KG1 (cell line): ENCODE measurements around the gene RELN.

ENCODE experiments used
- DNase-seq: peaks from one replicate; lab custom pipeline; 2025; lab: John Stamatoyannopoulos, UW

RELN gene

DNA sequence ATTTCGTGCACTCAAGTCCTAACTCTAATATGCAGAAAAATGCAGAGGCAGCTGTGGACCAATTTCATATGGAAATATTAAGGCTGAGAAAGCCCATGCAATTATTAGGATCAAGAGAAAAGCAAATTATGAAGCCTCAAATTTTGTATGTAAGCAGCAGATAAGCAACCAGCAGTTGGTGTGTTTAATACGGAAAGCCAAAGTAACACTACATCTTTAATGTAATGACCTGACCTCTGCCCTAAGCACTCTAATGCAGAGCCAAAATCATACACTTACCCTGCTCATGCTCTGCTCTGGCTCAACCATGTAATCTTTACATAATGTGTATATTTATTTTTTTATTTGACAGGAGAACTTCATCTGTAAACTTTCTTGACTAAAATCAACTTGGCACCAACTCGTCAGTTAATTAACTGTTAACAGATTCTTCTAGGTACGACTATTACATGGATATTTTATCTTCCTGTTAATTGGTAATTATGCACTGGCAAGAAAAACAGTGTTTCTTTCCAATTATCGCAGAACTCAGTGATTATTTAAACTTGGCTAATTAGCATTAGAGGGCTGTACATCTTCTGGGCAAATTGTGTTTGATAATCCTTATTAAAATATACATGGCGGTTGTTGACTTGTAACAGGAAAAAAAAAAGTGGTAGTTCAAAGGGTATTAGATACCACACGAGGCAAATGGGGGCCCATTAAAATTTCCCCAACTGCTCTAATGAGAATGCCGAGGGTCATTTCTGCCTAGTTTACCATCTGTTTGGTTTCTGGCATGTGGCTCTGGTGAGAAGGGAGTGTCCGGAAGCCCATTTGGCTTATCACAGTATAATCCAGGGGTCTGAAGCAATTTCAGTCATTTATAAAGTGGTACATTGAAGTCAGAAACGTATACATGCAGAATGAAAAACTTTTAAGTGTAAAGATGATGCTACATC, 94.5 kb downstream of the RELN start:
- DNase-seq: no peak

DNA sequence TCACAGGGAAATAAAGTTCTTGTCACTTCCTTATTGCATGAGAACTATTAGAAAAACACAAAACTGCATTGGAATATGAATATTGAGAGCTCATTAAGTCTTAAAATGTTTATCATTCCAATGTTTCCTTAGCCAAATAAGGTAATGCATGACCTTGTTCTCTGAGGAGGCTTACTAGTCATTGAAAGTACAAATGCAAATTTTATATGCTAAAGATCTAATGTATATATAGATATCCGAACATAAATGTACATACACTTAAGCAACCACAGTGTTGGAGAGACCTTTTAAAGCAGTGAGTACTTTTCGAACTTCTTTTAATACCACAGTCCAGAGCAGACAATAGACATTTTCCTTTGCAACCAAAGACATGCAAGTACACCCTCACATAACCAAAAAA, 96.1 kb downstream of the RELN start:
- DNase-seq: no peak

DNA sequence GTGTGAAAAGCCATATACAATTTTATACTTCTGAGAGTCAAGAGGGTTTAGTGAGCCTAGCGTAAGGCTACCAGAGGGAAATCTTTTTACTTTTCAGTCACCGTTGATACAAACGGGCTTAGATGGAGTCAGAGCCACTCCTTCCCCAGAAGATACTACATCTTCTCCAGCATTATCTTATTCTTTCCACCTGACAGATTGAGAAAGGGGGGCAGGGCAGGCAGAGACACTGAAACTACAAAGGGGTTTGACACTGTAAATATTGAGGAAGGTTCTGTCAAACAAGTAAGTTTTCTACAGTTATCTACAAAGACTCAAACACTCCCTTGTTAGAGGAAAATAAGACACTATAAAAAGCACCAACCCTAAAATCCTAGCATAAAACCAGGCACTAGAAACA, 100.0 kb downstream of the RELN start:
- DNase-seq: no peak

DNA sequence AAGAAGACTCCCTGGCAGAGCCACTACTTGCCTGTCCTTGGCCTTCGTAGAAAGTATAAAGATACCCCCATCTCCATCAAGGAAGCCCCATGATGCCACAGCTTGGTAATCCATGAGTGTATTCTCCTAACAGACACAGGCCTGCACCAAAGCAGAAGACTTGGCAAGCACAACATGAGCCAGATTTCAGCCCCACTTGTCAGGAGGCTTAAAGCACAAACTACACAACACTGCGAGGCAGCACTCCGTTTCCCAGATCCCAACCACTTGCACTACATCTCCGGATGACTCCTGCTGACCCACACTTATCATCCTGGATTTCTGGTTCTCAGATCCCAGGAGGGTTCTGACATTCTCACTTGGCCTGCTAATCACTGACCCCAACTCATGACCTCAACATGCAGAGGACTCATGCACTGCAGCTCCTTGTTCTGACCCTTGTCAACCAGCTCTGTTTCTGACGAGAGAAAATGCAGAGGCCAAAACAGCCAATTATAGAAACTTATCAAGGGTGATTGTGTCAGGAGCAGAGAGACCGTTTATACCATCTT, 100.8 kb downstream of the RELN start:
- DNase-seq: no peak

DNA sequence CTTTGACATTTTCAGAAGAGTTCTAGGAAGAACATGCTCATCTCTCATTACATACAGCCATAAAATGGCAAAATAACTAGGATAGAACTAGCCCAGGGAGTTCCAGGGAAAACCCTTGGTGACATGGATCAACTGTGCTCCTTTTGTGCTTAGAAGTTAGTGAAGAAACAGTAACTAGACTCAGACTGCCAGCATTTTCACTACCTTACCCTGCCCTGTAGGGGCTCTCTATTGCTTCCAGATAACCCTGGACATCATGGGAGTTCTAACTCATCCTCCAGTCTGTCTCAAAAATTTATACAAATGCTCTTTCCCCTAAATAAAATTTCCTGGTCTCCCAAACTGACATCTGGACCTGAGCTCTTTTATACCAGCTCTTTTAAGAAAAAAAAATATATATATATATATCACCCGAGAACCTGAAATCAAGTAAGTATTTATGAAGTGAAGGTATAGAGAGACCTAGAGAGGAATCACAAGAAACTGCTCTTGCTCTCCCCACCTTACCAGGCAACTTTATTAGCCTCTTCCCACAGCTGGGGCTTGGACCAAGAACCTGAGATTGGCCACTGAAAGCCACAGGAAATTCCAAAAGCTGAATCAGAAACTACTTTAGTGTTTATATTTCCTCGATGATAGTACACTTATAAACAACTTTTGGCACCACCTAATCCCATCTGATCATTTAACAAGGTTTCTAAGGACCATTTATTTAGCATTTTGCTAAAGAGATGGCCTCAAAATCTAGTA, 101.4 kb downstream of the RELN start:
- no peak for DNase-seq

DNA sequence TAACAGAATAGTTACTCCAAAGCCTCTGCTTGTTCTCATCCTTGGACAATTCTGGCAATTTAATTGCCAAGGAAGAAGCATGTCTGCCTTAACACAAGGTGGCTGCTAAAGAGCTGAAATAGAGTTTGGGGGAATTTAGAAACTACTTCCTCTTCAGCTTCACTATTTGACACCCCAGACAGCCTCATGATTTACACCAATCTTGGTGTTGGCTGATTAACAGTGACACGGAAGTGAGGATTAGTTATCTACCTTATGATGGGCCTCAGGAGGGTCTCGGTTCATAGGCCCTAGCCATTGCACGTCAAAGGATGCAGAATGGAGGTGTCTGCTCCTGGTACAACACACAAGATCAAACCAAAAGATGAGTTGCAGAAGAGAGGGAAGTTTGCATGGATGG, 102.4 kb downstream of the RELN start:
- no peak for DNase-seq

DNA sequence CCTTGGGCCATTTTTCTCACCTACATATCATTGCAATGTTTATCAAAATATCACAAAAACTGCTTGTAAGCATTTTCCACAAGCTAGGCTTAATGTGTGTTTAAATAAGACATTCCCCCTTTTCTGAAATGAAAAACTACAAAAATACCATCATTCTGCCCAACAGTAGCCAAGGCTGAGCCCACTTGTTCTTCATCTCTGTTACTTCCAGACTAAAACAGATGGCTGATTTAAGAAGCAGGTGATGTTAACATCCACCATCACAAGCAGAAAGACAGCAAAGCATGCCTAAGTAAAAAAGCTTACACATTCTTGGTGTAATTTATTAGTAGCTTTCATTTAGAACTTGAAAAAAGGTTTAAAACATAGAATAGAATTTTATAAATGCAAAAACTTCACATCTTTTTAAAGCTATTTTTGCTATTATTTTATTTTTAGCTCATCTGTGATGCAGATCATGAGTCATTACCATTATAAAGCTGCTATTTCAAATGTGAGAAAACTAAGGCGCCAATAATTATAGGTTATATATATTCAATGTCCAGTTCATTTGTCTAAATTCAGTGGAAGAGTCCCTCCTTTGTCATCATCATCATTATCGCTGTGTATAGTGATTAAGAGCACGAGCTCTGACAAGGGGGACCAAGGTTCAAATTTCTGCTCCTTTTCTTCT, 109.4 kb downstream of the RELN start:
- DNase-seq: no peak

DNA sequence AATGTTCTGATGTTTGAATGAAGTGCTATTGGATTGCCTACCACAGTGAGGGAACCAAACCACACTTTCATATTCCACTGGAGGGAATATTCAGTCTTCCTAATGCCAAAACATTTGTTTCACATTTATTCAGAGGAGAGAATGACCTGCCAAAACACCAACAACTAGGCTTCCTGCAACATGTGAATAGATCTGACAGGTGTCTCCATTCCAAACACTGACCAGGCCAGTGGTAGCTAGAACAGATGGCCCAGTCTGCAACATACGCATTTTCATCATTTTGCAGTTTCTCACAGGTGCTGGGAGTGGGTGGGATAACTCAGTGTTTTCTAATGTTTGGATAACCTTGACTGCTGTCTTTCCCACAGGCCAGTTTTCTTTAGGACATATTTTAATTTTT, 110.0 kb downstream of the RELN start:
- no peak for DNase-seq

DNA sequence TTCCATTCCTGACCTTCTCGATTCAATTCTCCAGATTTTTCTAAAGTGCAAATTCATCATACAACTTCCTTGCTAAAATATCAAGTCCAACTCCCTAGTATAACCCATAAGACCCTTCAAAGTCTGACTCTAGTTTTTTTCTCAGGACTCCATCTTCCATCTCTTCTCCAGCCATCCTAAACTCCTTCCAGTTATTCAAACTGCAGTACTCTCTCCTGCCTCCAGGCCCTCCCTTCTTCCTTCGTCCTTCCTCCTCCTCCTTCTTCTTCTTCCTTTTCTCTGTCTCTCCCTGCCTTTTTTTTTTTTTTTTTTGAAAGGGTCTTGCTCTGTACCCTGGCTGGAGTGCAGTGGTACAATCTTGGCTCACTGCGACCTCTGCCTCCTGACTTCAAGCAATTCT, 111.9 kb downstream of the RELN start:
- DNase-seq: no peak

DNA sequence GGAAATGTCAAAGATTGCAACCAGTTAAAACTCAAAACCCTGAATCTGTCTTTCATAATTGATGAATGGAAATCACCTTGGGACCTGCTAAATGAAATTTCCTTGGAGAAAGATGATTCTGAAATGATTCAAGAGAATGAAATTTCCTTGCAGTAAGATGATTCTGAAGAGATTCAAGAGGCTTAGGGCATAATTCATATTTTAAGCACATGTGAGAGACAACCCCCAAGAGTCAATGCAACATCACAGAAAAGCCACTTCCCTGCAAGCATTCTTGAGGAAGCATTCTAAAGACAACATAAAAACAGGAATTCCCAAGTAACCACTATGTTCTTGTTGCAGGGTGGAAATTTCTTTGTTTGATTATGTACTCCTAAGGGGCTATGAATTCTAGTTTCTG, 113.7 kb downstream of the RELN start:
- DNase-seq: no peak

DNA sequence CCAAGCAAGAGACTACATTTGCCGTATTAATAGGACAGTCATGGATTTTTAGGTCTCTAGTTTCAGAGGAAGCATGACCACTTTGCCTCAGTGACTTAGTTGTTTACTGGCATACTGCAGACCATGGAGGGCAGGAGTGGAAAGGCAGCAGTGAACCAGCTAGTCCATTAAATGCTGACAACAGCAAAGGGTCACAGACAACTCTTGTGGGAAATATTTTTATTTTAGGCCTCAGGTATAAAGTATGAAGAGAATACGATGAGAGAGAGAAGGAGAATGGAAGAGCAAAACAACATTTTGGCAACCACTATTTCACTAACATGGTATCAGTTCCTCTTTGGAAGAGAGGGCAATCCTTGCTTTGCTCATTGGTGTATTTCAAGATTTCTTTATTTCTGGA, 118.0 kb downstream of the RELN start:
- DNase-seq: no peak

DNA sequence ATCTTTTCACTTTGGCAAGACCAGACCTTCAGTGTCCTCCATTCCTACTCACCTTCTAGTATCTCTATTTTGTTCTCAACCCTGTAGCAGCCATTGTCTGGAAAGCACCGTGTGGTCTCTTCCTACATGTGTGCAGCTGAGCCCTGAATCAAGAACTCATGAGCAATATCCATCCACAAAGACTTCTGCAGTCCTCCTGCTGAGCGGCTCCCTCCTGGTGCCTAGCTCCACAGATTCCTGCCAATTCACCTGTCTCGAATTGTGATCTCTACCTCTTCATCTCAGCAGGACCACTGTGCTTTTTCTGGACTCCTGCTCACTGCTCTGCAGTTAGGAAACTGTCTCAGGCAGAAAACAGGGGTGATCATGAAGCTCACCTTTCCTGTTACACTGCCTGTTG, 118.8 kb downstream of the RELN start:
- no peak for DNase-seq

DNA sequence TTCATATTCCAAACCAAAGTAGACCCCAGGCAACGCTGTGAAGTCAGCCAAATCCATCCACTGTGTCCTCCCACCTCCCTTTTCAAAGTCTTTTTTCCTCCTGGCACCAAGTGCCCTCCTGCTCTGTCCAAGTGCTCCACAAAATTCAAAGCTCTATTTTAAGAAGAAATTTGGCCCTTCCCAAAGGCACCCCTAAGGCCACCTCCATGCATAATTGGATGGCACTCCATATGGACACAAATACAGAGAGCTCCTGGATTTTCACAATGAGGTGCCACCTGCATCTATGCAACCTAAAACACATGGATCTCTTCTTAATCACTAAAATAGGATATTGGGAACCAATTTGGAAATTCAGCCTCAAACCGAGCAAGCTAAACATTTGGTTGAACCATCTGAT, 121.6 kb downstream of the RELN start:
- no peak for DNase-seq

DNA sequence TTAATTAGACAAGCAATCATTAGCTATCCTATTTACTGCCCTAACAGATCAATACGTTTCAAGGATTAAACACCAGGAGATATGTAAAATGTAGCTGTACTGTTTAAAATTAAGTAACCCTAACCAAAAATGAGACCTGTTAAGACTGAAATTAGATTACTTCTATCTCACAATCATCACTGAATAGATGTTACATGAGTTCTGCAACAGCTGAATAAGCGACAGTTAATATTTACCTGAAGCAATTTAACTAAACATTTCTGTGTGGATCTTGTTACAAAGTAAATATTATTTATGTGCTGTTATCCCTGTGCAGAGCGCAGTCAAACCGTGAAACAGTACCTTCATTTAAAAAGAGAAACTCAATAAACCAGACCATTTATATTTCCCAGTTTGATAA, 122.5 kb downstream of the RELN start:
- DNase-seq: no peak

DNA sequence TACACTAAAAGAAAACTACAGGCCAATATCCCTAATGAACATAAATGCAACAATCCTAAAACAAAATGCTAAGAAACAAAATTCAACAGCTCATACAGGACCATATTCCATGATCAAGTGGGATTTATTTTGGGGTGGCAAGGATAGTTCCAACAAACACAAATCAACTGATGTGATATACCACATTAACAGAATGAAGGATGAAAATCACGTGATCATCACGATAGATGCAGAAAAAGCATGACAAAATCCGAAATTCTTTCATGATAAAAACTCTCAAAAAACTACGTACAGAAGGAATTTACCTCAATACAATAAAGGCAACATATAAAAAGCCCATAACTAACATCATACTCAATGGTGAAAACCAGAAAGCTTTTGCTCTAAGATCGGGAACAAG, 124.0 kb downstream of the RELN start:
- DNase-seq: no peak

DNA sequence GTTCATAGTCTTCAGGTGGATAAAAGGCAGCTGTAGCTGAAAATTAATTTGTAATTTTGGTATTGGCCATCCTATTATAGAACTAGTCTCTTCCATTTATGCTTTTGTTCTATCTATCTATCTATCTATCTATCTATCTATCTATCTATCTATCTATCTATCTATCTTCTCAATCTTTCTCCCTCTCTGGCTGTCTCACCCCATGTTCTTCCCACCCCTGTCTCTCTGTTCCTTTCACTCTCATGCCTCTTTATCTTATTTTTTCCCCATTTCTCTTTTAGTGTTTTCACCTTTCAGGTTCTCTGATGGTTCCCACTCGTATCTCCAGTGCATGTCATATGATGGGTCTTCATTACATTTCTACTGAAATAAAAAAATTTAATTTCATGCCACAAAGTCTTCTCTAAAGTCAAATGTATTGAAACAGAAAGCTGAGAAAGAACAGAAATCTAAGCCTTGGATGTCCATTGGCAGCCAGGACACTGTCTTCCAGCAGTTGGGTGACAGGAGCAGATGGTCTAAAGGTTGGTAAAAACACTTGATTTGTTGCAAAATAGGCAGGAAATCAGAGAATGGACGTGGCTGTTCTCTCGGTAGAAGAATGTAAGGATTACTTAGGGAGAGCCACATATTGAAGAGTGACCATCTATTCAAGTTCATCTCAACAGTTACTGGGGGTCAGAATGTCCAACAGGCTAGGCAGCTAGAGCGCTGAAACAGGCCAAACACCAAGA, 127.0 kb downstream of the RELN start:
- no peak for DNase-seq

DNA sequence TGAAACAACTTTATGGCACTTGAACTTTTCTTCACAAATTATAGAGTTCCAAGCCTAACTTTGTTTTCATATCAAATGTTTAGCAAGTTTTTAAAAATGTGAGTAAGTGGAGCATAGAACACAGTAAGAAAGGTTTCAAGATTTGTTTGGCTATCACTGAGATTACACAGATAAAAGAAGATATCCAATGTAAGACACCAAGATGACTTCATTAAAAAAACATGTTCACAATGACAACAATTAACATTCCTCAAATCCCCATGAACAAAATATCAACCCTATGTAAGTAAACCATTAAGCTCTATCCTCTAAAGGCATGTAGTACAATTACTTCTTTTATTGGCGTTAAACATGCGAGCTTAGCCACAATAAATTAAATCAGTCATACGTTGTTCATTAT, 129.7 kb downstream of the RELN start:
- DNase-seq: no peak

DNA sequence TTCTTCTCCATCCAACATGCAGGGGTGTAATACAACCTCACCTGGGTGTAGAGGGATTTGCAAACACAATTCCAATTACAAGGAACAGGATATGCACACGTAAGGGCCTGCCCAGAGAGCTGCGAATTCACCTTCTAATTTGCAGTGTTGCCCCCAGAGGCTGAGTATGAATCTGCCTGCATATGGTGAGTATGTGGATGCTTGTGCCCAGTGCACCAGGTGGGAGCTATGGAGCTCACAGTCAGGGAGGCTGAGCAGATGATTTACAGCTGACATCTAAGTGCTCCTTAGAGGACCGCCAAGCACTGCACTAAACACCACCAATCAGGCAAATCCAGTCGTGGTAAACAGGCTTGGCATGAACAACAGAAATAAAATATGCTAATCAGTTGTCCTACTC, 132.0 kb downstream of the RELN start:
- no peak for DNase-seq

DNA sequence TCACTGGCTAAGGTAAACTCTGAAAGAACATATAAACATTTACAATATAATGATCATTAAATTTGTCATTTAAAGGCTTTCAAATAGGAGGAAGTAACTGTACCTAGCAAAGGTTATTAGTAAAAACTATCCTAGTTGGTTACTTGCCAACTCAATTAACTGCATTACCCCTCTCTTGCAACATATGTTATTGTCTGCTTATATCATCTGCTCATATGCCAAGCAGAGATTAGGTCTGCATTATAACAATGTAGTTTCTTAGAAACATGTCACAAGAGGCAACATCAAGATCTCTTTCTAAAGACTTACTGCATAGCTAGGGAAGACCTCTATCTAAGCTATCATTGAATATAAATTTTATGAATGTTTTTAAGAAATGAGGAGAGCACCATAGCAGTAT, 132.5 kb downstream of the RELN start:
- no peak for DNase-seq

DNA sequence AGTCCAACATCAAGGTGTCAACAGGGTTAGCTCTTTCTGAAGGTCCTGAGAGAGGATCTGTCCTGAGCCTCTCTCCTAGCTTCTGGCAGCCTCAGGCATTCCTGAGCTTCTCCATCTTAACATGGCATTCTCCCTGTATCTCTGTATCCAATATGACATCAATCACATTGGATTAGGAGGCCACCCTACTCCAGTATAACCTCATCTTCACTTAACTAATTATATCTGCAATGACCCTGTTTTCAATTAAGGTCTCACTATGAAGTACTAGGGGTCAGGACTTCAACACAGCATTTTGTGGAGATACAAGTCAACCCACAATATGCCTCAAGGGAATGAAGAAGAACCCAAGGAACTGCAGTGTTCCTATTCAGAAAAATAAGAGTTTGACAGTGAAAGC, 133.8 kb downstream of the RELN start:
- DNase-seq: no peak

DNA sequence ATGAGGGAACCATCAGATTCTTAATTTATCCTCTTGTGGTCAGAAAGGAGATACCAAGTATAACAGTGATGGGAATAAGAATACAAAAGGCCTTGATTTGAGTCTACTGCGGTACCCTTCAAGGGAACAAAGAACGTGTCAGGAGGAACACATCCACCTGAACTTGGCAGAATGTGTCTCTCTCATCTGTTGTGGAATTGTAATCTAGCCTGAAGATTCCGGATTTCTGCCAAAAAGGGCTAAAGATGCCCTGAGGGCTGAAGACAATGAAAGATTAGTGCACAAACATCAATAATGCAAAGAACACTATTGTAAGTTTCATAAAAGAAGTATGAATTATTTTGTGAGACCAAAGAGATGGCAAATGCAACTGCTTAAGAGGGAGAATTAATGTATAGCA, 134.8 kb downstream of the RELN start:
- no peak for DNase-seq

DNA sequence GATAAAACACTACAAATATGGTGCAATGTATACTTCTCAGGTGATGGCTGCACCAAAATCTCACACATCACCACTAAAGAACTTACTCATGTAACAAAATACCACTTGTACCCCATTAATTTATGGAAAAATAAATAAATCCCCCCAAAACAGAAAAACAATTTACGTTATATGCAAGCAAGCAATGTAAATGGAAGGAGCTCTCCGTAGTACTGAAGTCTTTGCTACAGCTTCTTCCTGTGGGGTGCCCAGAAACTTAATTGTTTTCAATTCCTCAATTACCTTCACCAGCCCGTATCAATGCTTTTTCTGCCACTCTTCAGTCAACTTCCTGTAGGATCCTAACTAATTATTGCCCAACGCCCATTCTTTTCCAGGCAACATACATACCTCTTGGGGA, 138.1 kb downstream of the RELN start:
- DNase-seq: no peak
